SK-N-SH (cell line): Measurements from ENCODE around the gene PLPP2. TPM values are rescaled to one million over a fixed set of nuclear protein-coding genes. Genes with fewer than 3 reads are reported as not detected.
A peak's percentile ranks its signal among the peaks of the same experiment; 100 is the strongest.

Experiments
- CTCF ChIA-PET: fragments of 300-600, 350-600 bp; formaldehyde crosslinking; extraction: SDS; loops from one replicate; lab custom pipeline; 2021; lab: Yijun Ruan, JAX
- POLR2A ChIA-PET: fragments of 350-600 bp; sonication (Branson Sonifier 250); formaldehyde crosslinking; extraction: SDS; loops from one replicate; lab custom pipeline; 2020; ENCODE audit warnings: antibody characterized with exemption, inconsistent platforms; lab: Yijun Ruan, JAX
- DNase-seq: peaks from one replicate; pipeline ENCODE4 v3.0.0; 2012
- H2AFZ ChIP-seq: fragments of 200-600 bp; sonication (generic); 2 replicates; pipeline ENCODE4 v1.8.1; 2016; ENCODE audit warnings: antibody characterized with exemption, mild to moderate bottlenecking, low read depth
- H3F3A ChIP-seq: fragments of 200-600 bp; sonication (generic); replicated peaks from 2 replicates; pipeline ENCODE3; 2016; ENCODE audit warnings: antibody characterized with exemption, mild to moderate bottlenecking; ENCODE audit not compliant: insufficient read depth
- H3K27ac ChIP-seq, 2 experiments: fragments of 200-500 bp in 1 of 2; fragments of 200-600 bp in 1 of 2; sonication (Bioruptor generic) in 1 of 2; sonication (generic), shearing (Covaris generic) in 1 of 2; 2 replicates each; pipeline versions ENCODE4 v1.5.1 to v1.6.1; 2014 to 2016; ENCODE audit warnings: low read depth in 2 of 2, inconsistent platforms in 1 of 2, low read length in 1 of 2, mild to moderate bottlenecking in 1 of 2, mixed read lengths in 1 of 2
- H3K27me3 ChIP-seq: fragments of 200-600 bp; sonication (generic), shearing (Covaris generic); 2 replicates; pipeline ENCODE4 v1.6.1; 2016; ENCODE audit warnings: mixed run types; ENCODE audit not compliant: insufficient read depth
- H3K36me3 ChIP-seq, 2 experiments: fragments of 200-500 bp in 1 of 2; fragments of 200-600 bp in 1 of 2; sonication (Bioruptor generic) in 1 of 2; sonication (generic) in 1 of 2; replicated peaks in 1 of 2; 2 replicates each; pipeline versions ENCODE3 to v1.5.1; 2014 to 2016; ENCODE audit warnings: low read length in 1 of 2, mild to moderate bottlenecking in 1 of 2; ENCODE audit not compliant: insufficient read depth in 2 of 2, control insufficient read depth in 1 of 2
- H3K4me1 ChIP-seq, 2 experiments: fragments of 200-500 bp in 1 of 2; fragments of 200-600 bp in 1 of 2; sonication (Bioruptor generic) in 1 of 2; sonication (generic), shearing (Covaris generic) in 1 of 2; 2 replicates each; pipeline versions ENCODE4 v1.5.1 to v1.6.1; 2014 to 2016; ENCODE audit warnings: low read depth in 1 of 2, low read length in 1 of 2, mixed run types in 1 of 2; ENCODE audit not compliant: insufficient read depth in 2 of 2, control insufficient read depth in 1 of 2
- H3K4me2 ChIP-seq: fragments of 200-600 bp; sonication (generic), shearing (Covaris generic); 2 replicates; pipeline ENCODE4 v1.6.1; 2017; ENCODE audit warnings: mixed run types
- H3K4me3 ChIP-seq, 2 experiments: fragments of 200-500 bp in 1 of 2; fragments of 200-600 bp in 1 of 2; sonication (Bioruptor generic) in 1 of 2; sonication (generic), shearing (Covaris generic) in 1 of 2; 2 replicates each; pipeline versions ENCODE4 v1.5.1 to v1.8.1; 2014 to 2016; ENCODE audit warnings: low read depth in 2 of 2, inconsistent platforms in 1 of 2, low read length in 1 of 2, mild to moderate bottlenecking in 1 of 2, mixed read lengths in 1 of 2, moderate library complexity in 1 of 2
- H3K79me2 ChIP-seq: fragments of 200-600 bp; sonication (generic); 2 replicates; pipeline ENCODE4 v1.8.1; 2017; ENCODE audit warnings: mild to moderate bottlenecking; ENCODE audit not compliant: insufficient read depth
- H3K9ac ChIP-seq: fragments of 200-600 bp; sonication (generic); 2 replicates; pipeline ENCODE4 v1.6.1; 2017; ENCODE audit warnings: mixed run types
- H3K9me2 ChIP-seq: fragments of 200-600 bp; sonication (generic); 2 replicates; pipeline ENCODE4 v1.6.1; 2017; ENCODE audit warnings: mixed run types
- H3K9me3 ChIP-seq: fragments of 200-600 bp; sonication (generic); 2 replicates; pipeline ENCODE4 v1.6.1; 2017; ENCODE audit warnings: mixed run types, mild to moderate bottlenecking, moderate library complexity
- H4K20me1 ChIP-seq: fragments of 200-600 bp; sonication (generic); 2 replicates; pipeline ENCODE4 v1.6.1; 2017; ENCODE audit warnings: mild to moderate bottlenecking, mixed run types; ENCODE audit not compliant: insufficient read depth
- CTCF ChIP-seq: fragments of 200-600 bp; sonication (generic); IDR thresholded peaks from 2 replicates; pipeline ENCODE4 v1.6.1; 2017; ENCODE audit warnings: antibody characterized with exemption, mild to moderate bottlenecking, moderate library complexity
- EP300 ChIP-seq, 2 experiments: IDR thresholded peaks; 2 replicates each; pipeline versions ENCODE4 v1.4.0 to v1.6.1; 2012; ENCODE audit warnings: borderline replicate concordance in 1 of 2, low read depth in 1 of 2, low read length in 1 of 2
- FOSL2 ChIP-seq: IDR thresholded peaks from 2 replicates; pipeline ENCODE4 v1.4.0; 2012; ENCODE audit warnings: low read depth, mild to moderate bottlenecking, moderate library complexity, borderline replicate concordance
- FOXJ3 ChIP-seq: sonication (generic); formaldehyde crosslinking; IDR thresholded peaks from 2 replicates; pipeline ENCODE4 v1.5.1; 2020; ENCODE audit warnings: mild to moderate bottlenecking, missing genetic modification reagents
- GABPA ChIP-seq: IDR thresholded peaks from 2 replicates; pipeline ENCODE4 v1.4.0; 2012; ENCODE audit warnings: low read depth, mild to moderate bottlenecking
- IRF3 ChIP-seq: fragments of 150-350 bp; IDR thresholded peaks from 2 replicates; pipeline ENCODE4 v1.6.1; 2016; ENCODE audit warnings: mild to moderate bottlenecking, low read depth, low read length
- JUND ChIP-seq: IDR thresholded peaks from 2 replicates; pipeline ENCODE4 v1.4.0; 2012
- POLR2AphosphoS5 ChIP-seq: IDR thresholded peaks from 2 replicates; pipeline ENCODE4 v1.6.1; 2012; ENCODE audit warnings: low read depth, low read length
- REST ChIP-seq: IDR thresholded peaks from 2 replicates; pipeline ENCODE4 v1.6.1; 2012; ENCODE audit warnings: mild to moderate bottlenecking, low read depth, low read length, moderate library complexity
- SIN3A ChIP-seq: IDR thresholded peaks from 2 replicates; pipeline ENCODE4 v1.6.1; 2012; ENCODE audit warnings: low read depth, mild to moderate bottlenecking, low read length, moderate library complexity, borderline replicate concordance
- TCF12 ChIP-seq: IDR thresholded peaks from 2 replicates; pipeline ENCODE4 v1.4.0; 2012
- TEAD4 ChIP-seq: IDR thresholded peaks from 2 replicates; pipeline ENCODE4 v1.4.0; 2012; ENCODE audit warnings: mild to moderate bottlenecking, borderline replicate concordance; ENCODE audit not compliant: insufficient read depth
- USF1 ChIP-seq: IDR thresholded peaks from 2 replicates; pipeline ENCODE4 v1.4.0; 2012; ENCODE audit warnings: low read depth, borderline replicate concordance
- USF2 ChIP-seq: fragments of 150-350 bp; IDR thresholded peaks from 2 replicates; pipeline ENCODE4 v1.6.1; 2017; ENCODE audit warnings: antibody characterized with exemption, low read length, low read depth, borderline replicate concordance
- YY1 ChIP-seq: IDR thresholded peaks from 2 replicates; pipeline ENCODE4 v1.4.0; 2012; ENCODE audit warnings: low read depth, mild to moderate bottlenecking
- ZBTB33 ChIP-seq: IDR thresholded peaks from 2 replicates; pipeline ENCODE4 v1.4.0; 2012; ENCODE audit warnings: low read depth, borderline replicate concordance
- WGBS: methylation state at CpG from one replicate; pipeline ENCODE4 v1.1.6; 2017; ENCODE audit warnings: low lambda C conversion rate; 5-methylcytosine and 5-hydroxymethylcytosine counted together
- polyA plus RNA-seq, 3 experiments: library from polyadenylated mRNA; depleted of rRNA; stranded (reverse); fragments of >200 nt; gene quantifications; 2 replicates each; pipeline ENCODE4 v1.2.3, GENCODE V29; 2012

The PLPP2 gene
- polyA plus RNA-seq, 1 of the 3 experiments (the other 2 are of a cell fraction), result 33.6 TPM

- Histone ChIP-seq H3K27ac (no peak overlapping the region), H3K36me3 (no peaks in the 10 kb centered on the region), H4K20me1 (no peaks in the 10 kb centered on the region), H3K9ac (no peak overlapping the region), H3K9me3 (no peaks in the 10 kb centered on the region), H3K79me2 (no peaks in the 10 kb centered on the region), H3K4me3 (no peak overlapping the region), H3F3A (peaks cover 3% of the 10 kb centered on the region), H2AFZ (no peak overlapping the region), H3K27me3 (no peaks in the 10 kb centered on the region), H3K4me1 (no peaks in the 10 kb centered on the region; a peak in 1 of 4 replicates), H3K4me2 (no peak overlapping the region), H3K9me2 (no peaks in the 10 kb centered on the region)
- TF ChIP-seq TCF12, result no peak
- TF ChIP-seq FOXJ3 (CRISPR knock-in tag), result no peak
- no peak for TF ChIP-seq IRF3
- TF ChIP-seq REST, result no peak
- TF ChIP-seq FOSL2, result no peak
- TF ChIP-seq SIN3A, result no peak
- no peak for TF ChIP-seq CTCF
- no peak for TF ChIP-seq POLR2AphosphoS5
- TF ChIP-seq EP300 (IDR thresholded peaks at IDR 0.05; ENCODE audit: borderline replicate concordance in 1 of 2, low read depth in 1 of 2, low read length in 1 of 2), result no peak
- TF ChIP-seq ZBTB33, result no peak
- no peak for TF ChIP-seq JUND
- TF ChIP-seq USF2, result no peak
- TF ChIP-seq YY1, result no peak
- TF ChIP-seq USF1, result no peak
- no peak for TF ChIP-seq GABPA
- TF ChIP-seq TEAD4, result no peak
- 46% methylated on average over 19 of the region's 29 CpGs for WGBS
- CTCF ChIA-PET, result interaction anchor here (1.0 to 3.4 kb wide), 2 partner anchors 26 to 27 kb away, joined by 3 to 17 read pairs; no protein-coding TSS in a partner anchor
- POLR2A ChIA-PET, result interaction anchor here (1.0 kb wide), 1 partner anchor 16 kb away, joined by 3 read pairs; no protein-coding TSS in a partner anchor
- DNase-seq, result peak; percentile 47
Measured at GRCh38 chr19:294341-294945, 3.2 kb upstream of the PLPP2 start.
